ENCODE measurements around the gene KIAA1755. TPM values are rescaled to one million over a fixed set of nuclear protein-coding genes. Genes with fewer than 3 reads are reported as not detected.

KIAA1755 gene
- total RNA-seq, 2 experiments from 2014 or later: not detected

DNA sequence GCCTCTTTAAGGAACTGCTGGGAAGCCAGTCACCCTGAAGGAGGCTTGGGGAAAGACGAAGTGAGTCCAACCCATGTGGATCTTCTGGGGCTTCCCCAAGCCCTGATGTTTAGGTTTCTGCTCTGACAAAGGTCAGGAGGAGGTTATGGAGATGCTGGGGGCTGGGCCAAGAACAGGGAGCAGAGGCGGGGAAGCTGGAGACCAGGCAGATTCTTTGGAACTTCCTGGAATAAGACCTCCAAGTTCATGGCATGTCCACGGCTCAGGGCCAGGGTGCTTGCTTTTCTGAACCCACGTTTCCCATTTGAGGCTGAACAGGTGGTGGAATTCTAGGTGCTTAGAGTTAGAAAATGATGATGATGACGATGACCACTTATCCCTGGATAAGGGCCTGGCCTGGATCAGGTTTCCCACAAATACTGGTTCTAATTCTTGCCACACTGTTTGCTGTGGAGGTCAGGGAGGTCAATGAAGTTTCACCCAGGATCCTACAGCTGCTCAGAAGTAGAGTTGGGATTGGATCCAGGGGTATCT, 65.5 kb downstream of the KIAA1755 start:
- H3K9me3 Mint-ChIP-seq: peaks cover 5% of the 10 kb centered on the region
- DNase-seq: no peak
- H3K36me3 Mint-ChIP-seq (ENCODE audit: low read depth): no peaks in the 10 kb centered on the region
- no peak overlapping the region for H3K27ac Mint-ChIP-seq
- POLR2A ChIA-PET: no interaction called here
- CTCF ChIA-PET: interaction anchor here (4.2 kb wide), 1 partner anchor 26 kb away, joined by 15 read pairs; no protein-coding TSS in a partner anchor
- H3K4me1 Mint-ChIP-seq: no peaks in the 10 kb centered on the region
- peaks cover 6% of the 10 kb centered on the region for H3K27me3 Mint-ChIP-seq
- H3K4me3 Mint-ChIP-seq: no peak overlapping the region

DNA sequence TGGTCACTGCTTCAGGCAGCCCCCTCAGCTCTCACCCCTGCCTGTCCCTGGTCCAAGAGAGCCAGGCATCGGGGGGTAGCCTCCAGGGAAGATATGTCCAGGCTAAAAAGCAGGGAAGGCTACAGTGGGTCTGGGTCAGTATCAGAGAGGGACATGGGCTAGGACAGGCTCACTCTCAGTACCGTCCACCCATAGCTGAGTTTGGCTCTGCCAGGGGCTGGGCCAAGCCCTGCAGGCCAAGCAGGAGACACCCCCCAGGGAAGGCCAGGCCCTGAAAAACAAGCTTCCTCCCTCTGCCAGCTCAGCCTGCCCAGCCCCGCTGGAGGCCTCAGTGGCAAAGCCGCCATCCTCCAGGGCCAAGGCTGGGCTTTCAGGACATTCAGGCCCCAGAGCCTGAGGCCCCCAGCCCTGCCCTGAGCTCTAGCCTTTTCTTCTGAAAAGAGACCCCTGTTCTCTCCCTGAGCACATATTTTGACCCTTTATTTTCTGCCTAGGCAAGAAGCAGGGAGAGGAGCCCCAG, 66.9 kb downstream of the KIAA1755 start:
- ChIA-PET POLR2A (no interaction called here), CTCF (no interaction called here)
- H3K4me3 Mint-ChIP-seq: no peak overlapping the region
- no peaks in the 10 kb centered on the region for H3K4me1 Mint-ChIP-seq
- H3K36me3 Mint-ChIP-seq (ENCODE audit: low read depth): no peaks in the 10 kb centered on the region
- H3K9me3 Mint-ChIP-seq: peaks cover 5% of the 10 kb centered on the region
- DNase-seq: no peak
- H3K27ac Mint-ChIP-seq: no peak overlapping the region
- peaks cover 12% of the 10 kb centered on the region for H3K27me3 Mint-ChIP-seq

DNA sequence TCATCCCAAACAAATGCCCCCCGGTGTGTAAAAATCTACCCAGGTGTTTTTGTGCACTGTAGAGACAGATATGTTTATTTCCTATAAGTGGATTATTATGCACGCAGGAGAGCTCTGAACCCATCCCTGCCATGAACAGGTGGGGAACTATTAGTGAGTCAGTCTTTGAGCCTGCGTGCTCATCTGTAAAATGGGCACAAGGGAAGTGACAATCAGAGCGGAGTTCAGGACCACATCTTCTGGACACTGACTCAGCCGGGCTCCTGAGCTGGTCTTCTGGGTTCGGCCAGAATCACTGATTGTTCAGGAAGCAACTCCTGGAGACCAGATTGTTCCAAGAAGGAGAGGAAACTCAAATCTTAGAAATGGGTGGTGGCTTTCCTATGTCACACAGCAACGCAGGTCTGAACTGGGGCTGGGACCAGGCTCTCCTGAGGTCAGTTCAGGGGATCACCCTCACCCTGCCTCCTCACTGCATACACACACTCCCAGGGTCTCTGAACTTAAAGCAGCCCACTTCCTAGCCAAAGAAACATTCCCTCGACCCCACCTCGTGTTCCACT, 68.1 kb downstream of the KIAA1755 start:
- no peak overlapping the region for H3K27ac Mint-ChIP-seq
- no peaks in the 10 kb centered on the region for H3K4me1 Mint-ChIP-seq
- CTCF ChIA-PET: no interaction called here
- POLR2A ChIA-PET: no interaction called here
- DNase-seq: no peak
- H3K4me3 Mint-ChIP-seq: no peak overlapping the region
- H3K36me3 Mint-ChIP-seq (ENCODE audit: low read depth): no peaks in the 10 kb centered on the region
- H3K9me3 Mint-ChIP-seq: peaks cover 5% of the 10 kb centered on the region
- H3K27me3 Mint-ChIP-seq: peaks cover 17% of the 10 kb centered on the region

DNA sequence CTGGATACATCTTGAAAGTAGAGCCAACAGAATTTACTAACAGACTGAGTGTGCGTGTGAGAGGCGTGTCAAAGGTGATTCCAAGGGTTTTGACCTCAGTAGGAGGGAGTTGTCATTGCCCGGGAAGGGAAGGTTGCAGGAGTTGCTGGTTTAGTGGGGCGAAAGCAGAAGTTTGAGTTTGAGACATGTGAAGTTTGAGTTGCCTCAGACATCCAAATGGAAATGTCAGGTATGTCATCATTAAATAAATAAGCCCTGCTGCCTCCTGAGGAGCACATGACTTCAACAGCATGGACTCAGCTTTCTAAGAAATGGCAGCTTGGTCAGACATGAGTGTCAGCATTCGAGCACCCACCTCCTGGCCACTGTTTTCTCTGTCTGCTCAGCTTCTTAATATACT, 68.9 kb downstream of the KIAA1755 start:
- Mint-ChIP-seq H3K36me3 (ENCODE audit: low read depth) (no peaks in the 10 kb centered on the region), H3K9me3 (peaks cover 5% of the 10 kb centered on the region), H3K27me3 (peaks cover 15% of the 10 kb centered on the region), H3K4me1 (no peaks in the 10 kb centered on the region), H3K27ac (no peak overlapping the region), H3K4me3 (no peak overlapping the region)
- DNase-seq: no peak
- CTCF ChIA-PET: no interaction called here
- POLR2A ChIA-PET: no interaction called here

DNA sequence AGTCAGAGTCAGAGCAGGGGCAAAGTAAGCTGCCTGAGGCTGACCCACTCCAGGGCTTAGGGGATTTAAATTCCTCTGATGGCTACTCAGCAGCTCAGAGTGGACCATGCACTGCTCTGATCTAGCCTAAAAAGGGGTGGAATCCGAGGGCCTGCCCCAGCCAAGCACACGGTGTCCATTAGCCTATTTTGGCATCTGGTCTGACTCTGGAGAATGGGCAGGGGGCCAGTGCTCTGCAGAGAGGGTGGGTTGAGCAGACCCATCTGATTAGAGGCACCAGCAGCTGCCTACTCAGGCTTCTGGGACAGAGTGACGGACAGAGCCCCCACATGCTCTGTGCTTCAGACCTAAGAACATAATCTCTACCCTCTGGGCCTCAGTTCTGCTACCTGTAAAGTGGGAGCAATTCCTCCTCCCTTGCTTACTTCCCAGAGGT, 69.6 kb downstream of the KIAA1755 start:
- ChIA-PET POLR2A (no interaction called here), CTCF (interaction anchor here (1.2 kb wide), 1 partner anchor 31 kb away, joined by 3 read pairs; no protein-coding TSS in a partner anchor)
- H3K36me3 Mint-ChIP-seq (ENCODE audit: low read depth): no peaks in the 10 kb centered on the region
- no peaks in the 10 kb centered on the region for H3K4me1 Mint-ChIP-seq
- H3K27ac Mint-ChIP-seq: no peak overlapping the region
- peaks cover 18% of the 10 kb centered on the region for H3K27me3 Mint-ChIP-seq
- H3K4me3 Mint-ChIP-seq: no peak overlapping the region
- DNase-seq: no peak
- peaks cover 5% of the 10 kb centered on the region for H3K9me3 Mint-ChIP-seq

DNA sequence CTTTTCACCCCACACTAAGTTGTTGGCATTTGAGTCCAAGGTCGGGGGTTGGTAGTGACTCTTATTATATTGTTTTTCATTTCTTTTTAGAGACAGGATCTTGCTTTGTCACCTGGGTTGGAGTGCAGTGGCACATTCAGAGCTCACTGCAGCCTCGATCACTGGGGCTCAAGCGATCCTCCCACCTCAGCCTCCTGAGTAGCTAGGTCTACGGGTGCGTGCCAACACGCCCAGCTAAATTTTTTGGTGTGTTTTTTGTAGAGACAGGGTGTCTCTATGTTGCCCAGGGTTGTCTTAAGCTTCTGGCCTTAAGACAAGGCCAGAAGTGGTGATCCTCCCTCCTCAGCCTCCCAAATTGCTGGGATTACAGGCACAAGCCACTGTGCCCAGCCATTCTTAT, 70.4 kb downstream of the KIAA1755 start:
- H3K4me1 Mint-ChIP-seq: no peaks in the 10 kb centered on the region
- CTCF ChIA-PET: interaction anchor here (1.2 kb wide), 1 partner anchor 31 kb away, joined by 3 read pairs; no protein-coding TSS in a partner anchor

DNA sequence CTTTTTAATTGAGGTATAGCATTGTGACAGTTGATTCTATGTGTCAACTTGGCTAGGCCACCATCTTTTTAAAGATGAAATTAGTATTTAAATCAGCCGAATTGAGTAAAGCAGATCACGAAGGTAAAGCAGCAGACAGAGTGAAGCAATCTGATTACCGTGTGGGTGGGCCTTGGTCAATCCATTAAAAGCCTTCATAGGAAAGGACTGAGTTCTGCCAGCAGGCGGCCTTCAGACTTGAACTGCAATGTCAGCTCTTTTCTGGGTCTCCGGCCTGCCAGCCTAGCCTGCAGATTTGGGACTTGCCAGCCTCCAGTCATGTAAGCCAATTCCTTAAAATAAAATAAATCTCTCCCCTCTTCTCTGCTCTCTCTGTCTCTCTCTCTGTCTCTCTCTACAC, 73.0 kb downstream of the KIAA1755 start:
- H3K4me3 Mint-ChIP-seq: no peak overlapping the region
- CTCF ChIA-PET: no interaction called here
- no peaks in the 10 kb centered on the region for H3K9me3 Mint-ChIP-seq
- POLR2A ChIA-PET: no interaction called here
- no peaks in the 10 kb centered on the region for H3K4me1 Mint-ChIP-seq
- no peak for DNase-seq
- H3K27me3 Mint-ChIP-seq: peaks cover 26% of the 10 kb centered on the region
- no peak overlapping the region for H3K27ac Mint-ChIP-seq
- no peaks in the 10 kb centered on the region for H3K36me3 Mint-ChIP-seq (ENCODE audit: low read depth)

More for the DNA sequence above, 70.4 kb downstream of the KIAA1755 start:
- Mint-ChIP-seq H3K36me3 (ENCODE audit: low read depth) (no peaks in the 10 kb centered on the region), H3K27me3 (peaks cover 23% of the 10 kb centered on the region), H3K27ac (no peak overlapping the region), H3K9me3 (peaks cover 5% of the 10 kb centered on the region), H3K4me3 (no peak overlapping the region)
- no peak for DNase-seq
- POLR2A ChIA-PET: no interaction called here

DNA sequence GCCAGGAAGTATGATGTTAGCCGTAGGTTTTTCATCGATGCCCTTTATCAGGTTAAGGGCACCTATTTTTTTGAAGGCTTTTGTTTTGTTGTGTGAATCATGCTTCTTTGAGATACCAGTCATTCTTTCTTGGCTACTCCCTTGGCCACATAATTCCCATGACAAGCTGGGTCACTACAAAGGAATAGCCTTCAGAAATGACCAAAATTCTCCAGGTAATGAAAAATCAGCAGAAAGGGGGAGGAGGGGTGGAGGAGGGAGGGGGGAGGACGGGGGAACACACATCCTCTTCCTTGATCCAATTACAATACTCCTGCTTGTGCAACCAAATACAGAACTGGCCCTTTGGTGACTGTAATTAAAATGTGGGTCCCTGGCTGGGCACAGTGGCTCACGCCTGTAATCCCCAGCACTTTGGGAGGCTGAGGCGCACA, 73.7 kb downstream of the KIAA1755 start:
- Mint-ChIP-seq H3K4me3 (no peak overlapping the region), H3K9me3 (no peaks in the 10 kb centered on the region), H3K36me3 (ENCODE audit: low read depth) (no peaks in the 10 kb centered on the region), H3K27ac (no peak overlapping the region), H3K27me3 (peaks cover 27% of the 10 kb centered on the region), H3K4me1 (no peaks in the 10 kb centered on the region)
- CTCF ChIA-PET: no interaction called here
- POLR2A ChIA-PET: no interaction called here
- DNase-seq: no peak

DNA sequence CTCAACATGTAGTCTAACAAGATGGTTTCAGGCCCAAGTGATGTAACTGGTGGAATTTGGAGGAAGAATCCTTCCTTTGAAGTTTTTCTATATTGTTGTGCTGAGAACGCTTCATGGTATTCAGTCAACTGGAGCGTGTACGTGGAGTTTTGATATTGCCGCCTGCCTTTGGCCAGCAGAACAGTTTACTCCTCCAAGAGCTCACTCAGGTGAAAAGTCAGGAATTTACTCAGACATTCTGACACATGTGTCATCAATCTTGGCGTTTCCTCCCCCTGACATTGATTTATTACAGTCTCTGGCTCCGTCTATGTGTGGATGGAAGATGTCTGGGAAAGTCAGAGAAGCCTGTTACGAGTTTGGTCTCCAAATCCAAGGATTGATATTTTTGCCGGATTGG, 76.4 kb downstream of the KIAA1755 start:
- Mint-ChIP-seq H3K27ac (no peak overlapping the region), H3K4me3 (no peak overlapping the region), H3K36me3 (ENCODE audit: low read depth) (no peaks in the 10 kb centered on the region), H3K4me1 (no peaks in the 10 kb centered on the region), H3K9me3 (no peaks in the 10 kb centered on the region), H3K27me3 (peaks cover 30% of the 10 kb centered on the region)
- ChIA-PET POLR2A (no interaction called here), CTCF (no interaction called here)
- no peak for DNase-seq

DNA sequence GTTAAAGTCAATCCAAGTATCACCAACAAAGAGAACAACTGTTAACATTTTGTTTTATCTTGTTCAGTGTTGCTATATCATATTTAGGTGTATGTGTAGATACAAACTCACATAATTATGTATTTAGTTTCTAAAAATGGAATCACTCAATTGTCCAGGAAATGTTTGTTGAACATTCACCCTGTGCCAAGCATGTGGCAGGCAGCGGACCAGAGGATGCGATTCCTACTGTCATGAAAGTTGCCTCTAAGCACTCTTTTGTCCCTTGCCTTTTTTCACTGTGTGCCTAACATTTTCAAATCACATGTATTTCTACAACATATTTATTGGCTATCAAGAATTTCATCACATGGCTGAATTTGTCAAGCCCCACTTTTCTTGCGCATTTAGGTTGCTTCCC, 78.6 kb downstream of the KIAA1755 start:
- Mint-ChIP-seq H3K9me3 (no peaks in the 10 kb centered on the region), H3K27me3 (peaks cover 32% of the 10 kb centered on the region), H3K4me1 (no peaks in the 10 kb centered on the region), H3K27ac (no peak overlapping the region), H3K36me3 (ENCODE audit: low read depth) (no peaks in the 10 kb centered on the region), H3K4me3 (no peak overlapping the region)
- POLR2A ChIA-PET: no interaction called here
- CTCF ChIA-PET: no interaction called here
- DNase-seq: no peak

DNA sequence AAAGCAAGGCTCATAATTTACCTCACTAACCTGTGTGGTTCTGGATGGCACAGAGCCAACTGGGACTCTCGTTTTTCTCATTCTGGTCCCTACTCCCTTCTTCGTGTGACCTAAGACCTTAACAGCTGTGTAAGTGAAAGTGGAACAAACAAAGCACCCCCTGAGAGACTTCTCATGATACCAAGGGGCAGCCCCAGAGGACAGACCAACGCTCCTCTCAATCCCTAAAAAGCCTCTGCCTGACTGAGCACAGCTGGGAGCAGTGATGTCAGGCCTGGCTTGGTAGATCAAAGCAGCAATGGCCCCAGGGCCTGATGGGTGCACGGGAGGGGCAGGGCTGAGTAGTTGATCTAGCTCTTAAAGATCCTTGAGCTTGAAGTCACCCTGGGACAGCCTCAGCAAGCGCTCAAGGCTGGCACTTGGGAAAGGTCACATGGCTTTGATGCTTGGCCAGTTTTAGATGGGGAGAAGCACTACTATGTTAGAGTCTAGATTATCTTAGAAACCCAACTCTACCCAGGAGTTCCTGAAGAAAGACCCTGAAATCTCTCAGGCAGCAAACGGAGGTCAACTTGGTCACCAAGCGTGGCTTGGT, 79.2 kb downstream of the KIAA1755 start:
- ChIA-PET POLR2A (no interaction called here), CTCF (no interaction called here)
- no peak overlapping the region for H3K4me3 Mint-ChIP-seq
- H3K4me1 Mint-ChIP-seq: no peaks in the 10 kb centered on the region
- no peak overlapping the region for H3K27ac Mint-ChIP-seq
- no peaks in the 10 kb centered on the region for H3K36me3 Mint-ChIP-seq (ENCODE audit: low read depth)
- H3K27me3 Mint-ChIP-seq: peaks cover 28% of the 10 kb centered on the region
- DNase-seq: no peak
- no peaks in the 10 kb centered on the region for H3K9me3 Mint-ChIP-seq

DNA sequence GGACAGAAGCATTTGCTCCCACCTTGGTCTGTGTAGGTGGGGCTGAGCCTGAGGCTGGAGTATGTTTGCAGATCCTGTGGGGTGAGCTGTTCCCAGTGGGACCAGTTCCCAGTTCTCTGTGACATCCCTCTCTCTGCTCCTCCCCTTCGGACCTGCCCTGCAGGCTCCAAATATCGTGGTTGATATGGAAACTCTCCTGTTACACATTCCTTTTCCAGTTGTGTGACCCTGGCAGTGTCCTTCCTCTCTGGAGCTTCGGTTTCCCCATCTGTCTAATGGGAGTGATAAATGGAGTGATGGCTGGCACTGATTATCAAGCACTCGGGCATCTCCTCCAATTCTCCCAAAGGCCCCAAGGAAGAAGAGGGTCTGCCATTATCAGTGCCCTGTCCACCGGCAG, 79.8 kb downstream of the KIAA1755 start:
- no peak for DNase-seq
- peaks cover 26% of the 10 kb centered on the region for H3K27me3 Mint-ChIP-seq
- no peaks in the 10 kb centered on the region for H3K4me1 Mint-ChIP-seq
- H3K4me3 Mint-ChIP-seq: no peak overlapping the region
- H3K27ac Mint-ChIP-seq: no peak overlapping the region
- ChIA-PET POLR2A (no interaction called here), CTCF (no interaction called here)
- H3K9me3 Mint-ChIP-seq: no peaks in the 10 kb centered on the region
- H3K36me3 Mint-ChIP-seq (ENCODE audit: low read depth): no peaks in the 10 kb centered on the region

DNA sequence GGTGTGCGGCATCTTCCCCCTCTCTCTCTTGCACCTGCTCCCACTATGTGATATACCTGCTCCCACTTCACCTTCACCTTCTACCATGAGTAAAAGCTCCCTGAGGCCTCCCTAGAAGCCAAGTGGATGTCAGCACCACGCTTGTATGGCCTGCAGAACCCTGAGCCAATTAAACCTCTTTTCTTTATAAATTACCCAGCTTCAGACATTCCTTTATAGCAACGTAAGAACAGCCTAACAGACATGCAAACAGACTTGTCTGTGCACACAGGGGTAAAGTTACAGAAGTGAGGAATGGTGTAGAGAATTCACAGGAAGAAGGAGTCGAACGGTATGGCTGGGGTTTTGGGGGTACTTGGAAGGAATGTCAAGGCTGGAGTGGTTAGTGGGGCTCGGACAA, 80.7 kb downstream of the KIAA1755 start:
- Mint-ChIP-seq H3K9me3 (no peaks in the 10 kb centered on the region), H3K4me3 (no peak overlapping the region), H3K27ac (no peak overlapping the region), H3K27me3 (peaks cover 23% of the 10 kb centered on the region), H3K4me1 (no peaks in the 10 kb centered on the region), H3K36me3 (ENCODE audit: low read depth) (no peaks in the 10 kb centered on the region)
- no peak for DNase-seq
- POLR2A ChIA-PET: no interaction called here
- CTCF ChIA-PET: no interaction called here

DNA sequence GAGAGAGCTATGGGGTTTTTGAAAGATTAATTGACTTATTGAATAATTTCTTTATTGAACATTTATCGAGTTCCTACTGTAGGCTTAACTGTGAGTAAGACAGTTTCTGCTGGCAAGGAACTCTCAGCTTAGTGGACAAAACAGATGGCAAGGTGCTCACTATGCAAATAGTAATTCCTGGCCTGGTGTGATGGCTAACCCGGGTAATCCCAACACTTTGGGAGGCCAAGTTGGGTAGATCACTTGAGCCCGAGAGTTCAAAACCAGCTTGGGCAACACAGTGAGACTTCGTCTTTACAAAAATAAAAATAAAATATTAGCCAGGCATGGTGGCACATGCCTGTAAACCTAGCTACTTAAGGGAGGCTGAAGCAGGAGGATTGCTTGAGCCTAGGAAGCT, 82.0 kb downstream of the KIAA1755 start:
- H3K27me3 Mint-ChIP-seq: peaks cover 21% of the 10 kb centered on the region
- no peaks in the 10 kb centered on the region for H3K9me3 Mint-ChIP-seq
- POLR2A ChIA-PET: no interaction called here
- DNase-seq: no peak
- H3K36me3 Mint-ChIP-seq (ENCODE audit: low read depth): no peaks in the 10 kb centered on the region
- H3K4me1 Mint-ChIP-seq: no peaks in the 10 kb centered on the region
- H3K27ac Mint-ChIP-seq: no peak overlapping the region
- CTCF ChIA-PET: no interaction called here
- no peak overlapping the region for H3K4me3 Mint-ChIP-seq

Data from activated CD4-positive, alpha-beta memory T cell treated with anti-CD3 and anti-CD28 coated beads, Interleukin-2, amount 10 ng/mL, durations not matched to agents 7 days and 5 days (primary cell).